ENCODE measurements around the gene GSKIP.

The GSKIP gene

DNA sequence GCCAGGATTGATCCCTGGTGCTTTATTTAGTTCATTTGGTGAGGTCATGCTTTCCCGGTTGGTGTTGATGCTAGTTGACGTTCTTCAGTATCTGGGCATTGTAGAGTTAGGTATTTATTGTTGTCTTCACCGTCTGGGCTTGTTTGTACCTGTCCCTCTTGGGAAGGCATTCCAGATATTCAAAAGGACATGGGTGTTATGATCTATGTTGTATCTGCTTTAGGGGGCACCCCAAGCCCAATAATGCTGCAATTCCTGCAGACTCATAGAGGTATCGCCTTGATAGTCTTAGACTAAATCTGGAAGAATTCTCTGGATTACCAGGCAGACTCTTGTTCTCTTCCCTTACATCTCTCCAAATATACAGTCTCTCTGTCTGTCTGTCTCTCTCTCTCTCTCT lies 70.7 kb downstream of the GSKIP start:
- TF ChIP-seq, protein P1, sequence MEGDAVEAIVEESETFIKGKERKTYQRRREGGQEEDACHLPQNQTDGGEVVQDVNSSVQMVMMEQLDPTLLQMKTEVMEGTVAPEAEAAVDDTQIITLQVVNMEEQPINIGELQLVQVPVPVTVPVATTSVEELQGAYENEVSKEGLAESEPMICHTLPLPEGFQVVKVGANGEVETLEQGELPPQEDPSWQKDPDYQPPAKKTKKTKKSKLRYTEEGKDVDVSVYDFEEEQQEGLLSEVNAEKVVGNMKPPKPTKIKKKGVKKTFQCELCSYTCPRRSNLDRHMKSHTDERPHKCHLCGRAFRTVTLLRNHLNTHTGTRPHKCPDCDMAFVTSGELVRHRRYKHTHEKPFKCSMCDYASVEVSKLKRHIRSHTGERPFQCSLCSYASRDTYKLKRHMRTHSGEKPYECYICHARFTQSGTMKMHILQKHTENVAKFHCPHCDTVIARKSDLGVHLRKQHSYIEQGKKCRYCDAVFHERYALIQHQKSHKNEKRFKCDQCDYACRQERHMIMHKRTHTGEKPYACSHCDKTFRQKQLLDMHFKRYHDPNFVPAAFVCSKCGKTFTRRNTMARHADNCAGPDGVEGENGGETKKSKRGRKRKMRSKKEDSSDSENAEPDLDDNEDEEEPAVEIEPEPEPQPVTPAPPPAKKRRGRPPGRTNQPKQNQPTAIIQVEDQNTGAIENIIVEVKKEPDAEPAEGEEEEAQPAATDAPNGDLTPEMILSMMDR (conservative IDR thresholded peaks at IDR 0.05), result no peak

More for the DNA sequence above, 70.7 kb downstream of the GSKIP start:
- no peak overlapping the region for H3K27ac ChIP-seq
